ENCODE data around the gene ZFYVE16.
"Not testable (repeated sequence)": the region's sequence is repeated elsewhere in the genome, so short reads cannot be mapped to it uniquely, and the experiment has no call there.

The ZFYVE16 gene

GRCh38 chr5:80407735-80408483 is at the start of gene ZFYVE16:
TSS of gene ZFYVE16 (plus strand) at chr5:80408064. CDS start at chr5:80434148, 26,084 bp downstream.
- DNase-seq (ENCODE audit: low read depth in 1 of 2, low spot score in 1 of 2): peak; percentile 90 to 95

- DNase-seq (ENCODE audit: low read depth in 1 of 2, low spot score in 1 of 2): no peak
These were observed 46.9 kb upstream of the ZFYVE16 start for GRCh38 chr5:80360914-80361444.

GRCh38 chr5:80364892-80365291 is 43.0 kb upstream of the ZFYVE16 start:
- no peak for DNase-seq (ENCODE audit: low read depth in 1 of 2, low spot score in 1 of 2)

- no peak for DNase-seq (ENCODE audit: low read depth in 1 of 2, low spot score in 1 of 2)
These were observed 39.0 kb upstream of the ZFYVE16 start for GRCh38 chr5:80368661-80369480.

- DNase-seq (ENCODE audit: low read depth in 1 of 2, low spot score in 1 of 2): no peak
These were observed 38.3 kb upstream of the ZFYVE16 start for GRCh38 chr5:80369521-80369920.

GRCh38 chr5:80370390-80370789 is 37.5 kb upstream of the ZFYVE16 start:
- DNase-seq (ENCODE audit: low read depth in 1 of 2, low spot score in 1 of 2): no peak

GRCh38 chr5:80372780-80373179 is 35.1 kb upstream of the ZFYVE16 start:
- no peak for DNase-seq (ENCODE audit: low read depth in 1 of 2, low spot score in 1 of 2)

- no peak for DNase-seq (ENCODE audit: low read depth in 1 of 2, low spot score in 1 of 2)
These were observed 33.7 kb upstream of the ZFYVE16 start for GRCh38 chr5:80374188-80374587.

- DNase-seq (ENCODE audit: low read depth in 1 of 2, low spot score in 1 of 2): no peak
These were observed 31.3 kb upstream of the ZFYVE16 start for GRCh38 chr5:80376557-80376956.

GRCh38 chr5:80382488-80382887 is 25.4 kb upstream of the ZFYVE16 start:
- DNase-seq (ENCODE audit: low read depth in 1 of 2, low spot score in 1 of 2): no peak

GRCh38 chr5:80387063-80387768 is 20.6 kb upstream of the ZFYVE16 start:
- no peak for DNase-seq (ENCODE audit: low read depth in 1 of 2, low spot score in 1 of 2)

- DNase-seq (ENCODE audit: low read depth in 1 of 2, low spot score in 1 of 2): no peak
These were observed 18.3 kb upstream of the ZFYVE16 start for GRCh38 chr5:80389580-80389979.

- DNase-seq (ENCODE audit: low read depth in 1 of 2, low spot score in 1 of 2): not testable (repeated sequence)
These were observed 17.5 kb upstream of the ZFYVE16 start for GRCh38 chr5:80390413-80390812.

- DNase-seq (ENCODE audit: low read depth in 1 of 2, low spot score in 1 of 2): not testable (repeated sequence)
These were observed 16.6 kb upstream of the ZFYVE16 start for GRCh38 chr5:80391267-80391666.

- no peak for DNase-seq (ENCODE audit: low read depth in 1 of 2, low spot score in 1 of 2)
These were observed 8.2 kb upstream of the ZFYVE16 start for GRCh38 chr5:80399526-80400239.

- not testable (repeated sequence) for DNase-seq (ENCODE audit: low read depth in 1 of 2, low spot score in 1 of 2)
These were observed 7.5 kb upstream of the ZFYVE16 start for GRCh38 chr5:80400368-80400767.

- DNase-seq (ENCODE audit: low read depth in 1 of 2, low spot score in 1 of 2): no peak
These were observed 4.1 kb upstream of the ZFYVE16 start for GRCh38 chr5:80403782-80404181.

GRCh38 chr5:80406980-80407734 is 707 bp upstream of the ZFYVE16 start:
- DNase-seq (ENCODE audit: low read depth in 1 of 2, low spot score in 1 of 2): no peak

- DNase-seq (ENCODE audit: low read depth in 1 of 2, low spot score in 1 of 2): peak; percentile 26 to 27
These were observed 861 bp downstream of the ZFYVE16 start for GRCh38 chr5:80408484-80409366.
